ENCODE data around the gene HMCN2.
A peak's percentile ranks its signal among the peaks of the same experiment; 100 is the strongest.

Gene HMCN2

GRCh38 chr9:130232899-130233586 is 32.5 kb upstream of the HMCN2 start:
- in situ Hi-C loops (cut with HindIII; ENCODE audit: low sequenced_read_pairs) = no loop called here
- TF ChIP-seq CTCF (IDR thresholded peaks at IDR 0.05; ENCODE audit: low read depth, low read length) = no peak
- DNase-seq (ENCODE audit: low read depth, low spot score) = no peak
- H3K4me3 ChIP-seq (ENCODE audit: low read depth, low read length) = no peak overlapping the region

- in situ Hi-C loops (cut with HindIII; ENCODE audit: low sequenced_read_pairs) = no loop called here
- no peak overlapping the region for H3K4me3 ChIP-seq (ENCODE audit: low read depth, low read length)
- TF ChIP-seq CTCF (IDR thresholded peaks at IDR 0.05; ENCODE audit: low read depth, low read length) = no peak
- DNase-seq (ENCODE audit: low read depth, low spot score) = no peak
Measured at GRCh38 chr9:130233587-130233945, 32.0 kb upstream of the HMCN2 start.

- in situ Hi-C loops (cut with HindIII; ENCODE audit: low sequenced_read_pairs) = no loop called here
- no peak for TF ChIP-seq CTCF (IDR thresholded peaks at IDR 0.05; ENCODE audit: low read depth, low read length)
- H3K4me3 ChIP-seq (ENCODE audit: low read depth, low read length) = no peak overlapping the region
- peak; percentile 45 for DNase-seq (ENCODE audit: low read depth, low spot score)
Measured at GRCh38 chr9:130234340-130235260, 31.0 kb upstream of the HMCN2 start.

- in situ Hi-C loops (cut with HindIII; ENCODE audit: low sequenced_read_pairs) = no loop called here
Measured at GRCh38 chr9:130235558-130236435, 29.8 kb upstream of the HMCN2 start.

GRCh38 chr9:130236436-130236985 is 29.0 kb upstream of the HMCN2 start:
- DNase-seq (ENCODE audit: low read depth, low spot score) = no peak
- TF ChIP-seq CTCF (IDR thresholded peaks at IDR 0.05; ENCODE audit: low read depth, low read length) = no peak
- no peak overlapping the region for H3K4me3 ChIP-seq (ENCODE audit: low read depth, low read length)
- in situ Hi-C loops (cut with HindIII; ENCODE audit: low sequenced_read_pairs) = no loop called here

More at GRCh38 chr9:130235558-130236435, 29.8 kb upstream of the HMCN2 start:
- no peak overlapping the region for H3K4me3 ChIP-seq (ENCODE audit: low read depth, low read length)
- TF ChIP-seq CTCF (IDR thresholded peaks at IDR 0.05; ENCODE audit: low read depth, low read length) = peak; percentile 99
- peak; percentile 72 for DNase-seq (ENCODE audit: low read depth, low spot score)

GRCh38 chr9:130237076-130237475 is 28.5 kb upstream of the HMCN2 start:
- in situ Hi-C loops (cut with HindIII; ENCODE audit: low sequenced_read_pairs) = no loop called here

More at GRCh38 chr9:130237076-130237475, 28.5 kb upstream of the HMCN2 start:
- TF ChIP-seq CTCF (IDR thresholded peaks at IDR 0.05; ENCODE audit: low read depth, low read length) = no peak
- DNase-seq (ENCODE audit: low read depth, low spot score) = no peak
- no peak overlapping the region for H3K4me3 ChIP-seq (ENCODE audit: low read depth, low read length)
